Heart right ventricle (tissue), 16 donors: ENCODE results near the gene BACH1. TPM values are rescaled to one million over a fixed set of nuclear protein-coding genes. Genes with fewer than 3 reads are reported as not detected.
"Not testable (repeated sequence)": the region's sequence is repeated elsewhere in the genome, so short reads cannot be mapped to it uniquely, and the experiment has no call there.

Experiments used
- ATAC-seq, 8 donors: fragments of 200-7000 bp; cut with Tn5 transposase; one replicate each; pipeline ENCODE4 v1.9.1; 2020; ENCODE audit warnings: mild to moderate bottlenecking in 8 of 8, moderate library complexity in 8 of 8, moderate number of reproducible peaks in 1 of 8
- DNase-seq, 2 donors: peaks; one replicate each; pipeline ENCODE4 v3.0.0-alpha.2; 2020
- H3K27ac ChIP-seq, 10 donors: fragments of 200-600 bp; sonication (generic) in 2 of 10; one replicate each; pipeline versions ENCODE4 v1.5.0 to v1.8.0; 2020 to 2022; ENCODE audit warnings: mild to moderate bottlenecking in 3 of 10
- H3K27me3 ChIP-seq, 7 donors: fragments of 200-600 bp; one replicate each; pipeline ENCODE4 v1.8.0; 2021 to 2022; ENCODE audit warnings: mild to moderate bottlenecking in 2 of 7
- H3K36me3 ChIP-seq, 9 donors: fragments of 200-600 bp; sonication (generic) in 1 of 9; one replicate each; pipeline versions ENCODE4 v1.5.0 to v1.8.0; 2020 to 2022; ENCODE audit warnings: mild to moderate bottlenecking in 2 of 9
- H3K4me1 ChIP-seq, 9 donors: fragments of 200-600 bp; sonication (generic) in 1 of 9; one replicate each; pipeline versions ENCODE4 v1.5.0 to v1.8.0; 2020 to 2022; ENCODE audit warnings: mild to moderate bottlenecking in 4 of 9
- H3K4me3 ChIP-seq, 10 donors: fragments of 200-600 bp; sonication (generic) in 2 of 10; one replicate each; pipeline versions ENCODE4 v1.5.0 to v1.8.0; 2020 to 2022; ENCODE audit warnings: mild to moderate bottlenecking in 7 of 10, moderate library complexity in 2 of 10
- H3K9me3 ChIP-seq, 11 donors: fragments of 200-600 bp in 10 of 11; sonication (generic) in 2 of 11; one replicate each; pipeline versions ENCODE4 v1.5.0 to v1.8.0; 2013 to 2022; ENCODE audit warnings: mild to moderate bottlenecking in 2 of 11, control low read depth in 1 of 11, moderate library complexity in 1 of 11
- WGBS, 2 donors: extraction: QIAGEN DNeasy Blood & Tissue Kit; methylation state at CpG; one replicate each; pipeline ENCODE4 v1.1.7; 2013; ENCODE audit warnings: inconsistent platforms in 1 of 2; 5-methylcytosine and 5-hydroxymethylcytosine counted together
- intact Hi-C, 10 donors: fragments of 100-400 bp; cut with DNase I; formaldehyde crosslinking; loops; one replicate each; pipeline versions ENCODE4 v1.11.1 to v1.14.2; 2022
- long read RNA-seq, 3 donors: library from polyadenylated mRNA; unstranded; transcript quantifications; one replicate each; pipeline ENCODE4 v2.0.0, GENCODE V29; 2020 to 2021
- polyA plus RNA-seq, 2 donors: library from polyadenylated mRNA; stranded (reverse); fragments of 200-250 nt; gene quantifications; one replicate each; pipeline ENCODE4 v1.2.3, GENCODE V29; 2013
- total RNA-seq, 10 donors: library from RNA; stranded (reverse); fragmentation: NEBNext Ultra II Directional in 3 of 10; extraction: Animal tissue kit (Norgen Biotek cat#: 25700) in 3 of 10; gene quantifications; one replicate each; pipeline versions ENCODE4 v1.2.1 to v1.2.4, GENCODE V29; 2021 to 2023
- TF ChIP-seq, protein P1 (sequence below), 9 donors: fragments of 200-600 bp; sonication (generic) in 2 of 9; IDR thresholded peaks; one replicate each; pipeline versions ENCODE4 v1.5.0 to v1.8.0; 2021 to 2022; ENCODE audit warnings: antibody characterized with exemption in 9 of 9, mild to moderate bottlenecking in 5 of 9, moderate library complexity in 1 of 9
- donor health status: Arrhythmogenic right ventricular cardiomyopathy.
- donor health status: ischemic (EF 13 %, LVEDD 7.1; RV severe dilation, severe dysfunction).
- donor health status: healthy with polysubstance abuse.
- donor health status: DM: no; HTN: yes; CAD: no.
- donor health status: DM: no; HTN: no; CAD: no.
- donor health status: ischemic (EF 25% LVEDD 6.9; RV normal size, moderate dysfunction).
- donor health status: ischemic (EF 25% LVEDD 5.7; RV mildly dilated, moderate dysfunction).
- donor health status: healthy.
- donor health status: DM: yes; HTN: yes; CAD: no.
- donor health status: Ischemic cardiomyopathy.
- donor health status: ischemic (EF 35%, LVEDD 5.7; RV mildly dilated, moderate dysfunction).
- donor health status: nonischemic (EF 11% LVEDD 7.7; RV severe dilation, severe dysfunction).
- donor health status: DM: yes; HTN: yes; CAD: no.
- donor health status: PGD.
- donor health status: ischemic (EF 29% LVEDD 5.4; RV normal size, mild dysfunction).
- donor health status: nonischemic (EF 23%, LVEDD 6.1; RV moderate dilation, normal function).

The BACH1 gene
- total RNA-seq (10 to 100 TPM; 29.4 to 78.7 (median 51.3) TPM), polyA plus RNA-seq (1 to 10 TPM; 2.7 to 9.2 TPM)
- long read RNA-seq, donor 1, full-length matches to known transcripts = 5 of 14 reads
- long read RNA-seq, donor 1, partial matches to known transcripts = 1 of 14 reads
- long read RNA-seq, donor 1, other reads (novel, unspliced or antisense) = 8 of 14 reads
- long read RNA-seq, donor 2, full-length matches to known transcripts = 8 of 21 reads
- long read RNA-seq, donor 2, partial matches to known transcripts = 4 of 21 reads
- long read RNA-seq, donor 2, other reads (novel, unspliced or antisense) = 9 of 21 reads
- long read RNA-seq, donor 3, full-length matches to known transcripts = 4 of 35 reads
- long read RNA-seq, donor 3, partial matches to known transcripts = 6 of 35 reads
- long read RNA-seq, donor 3, other reads (novel, unspliced or antisense) = 25 of 35 reads

DNA sequence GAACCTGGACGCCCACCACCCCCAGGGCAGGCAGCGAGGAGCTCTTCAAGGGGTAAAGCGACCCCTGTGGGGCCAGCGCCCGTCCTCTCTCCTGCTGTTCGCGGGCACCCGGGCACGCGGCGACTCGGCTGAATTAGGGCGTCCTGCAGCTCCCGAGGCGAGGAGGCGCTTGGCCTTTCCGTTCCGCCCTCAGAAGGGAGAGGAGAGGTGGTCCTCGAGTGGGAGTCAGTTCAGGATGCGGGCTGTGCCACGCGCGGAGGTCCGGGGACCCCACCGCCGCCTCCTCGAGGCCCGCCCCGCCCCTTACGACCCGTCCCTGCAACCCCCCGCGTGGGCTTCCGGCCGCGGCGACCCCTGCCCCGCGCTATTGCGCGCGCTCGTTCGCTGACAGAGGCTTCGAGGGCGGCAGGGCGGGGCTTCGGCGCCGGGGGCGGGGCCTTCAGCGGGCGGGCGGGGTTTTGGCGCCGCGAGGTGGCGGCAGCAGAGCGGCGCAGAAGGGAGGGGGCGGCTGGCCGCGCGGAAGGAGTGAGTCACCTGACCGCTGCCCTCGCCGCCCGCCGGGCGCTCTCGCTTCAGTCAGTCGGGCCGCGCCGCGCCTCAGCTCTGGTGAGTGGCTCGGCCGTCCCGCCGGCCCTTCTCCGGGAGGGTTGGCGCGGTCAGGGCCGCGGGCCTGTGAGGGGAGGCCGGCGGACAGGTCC is at the start of gene BACH1:
TSS of gene BACH1 (plus strand) at position 575 of the 698 bp plus-strand sequence. CDS start 22,359 bp downstream, outside the sequence.
- Histone ChIP-seq H3K4me3 (peak within 1 kb of the TSS; percentile 51 to 88 (median 79)), H3K4me1 (peaks cover 4 to 69% (median 40%) of the 10 kb centered on the region in 9 donors), H3K9me3 (peaks cover 0 to 7% (median 0%) of the 10 kb centered on the region in 11 donors), H3K27me3 (no peaks in the 10 kb centered on the region), H3K27ac (peak within 1 kb of the TSS; percentile 86 to 99 (median 95)), H3K36me3 (no peaks in the 10 kb centered on the region)
- WGBS, 2 donors = 4% methylated on average over 63 to 86 of the region's 87 CpGs
- DNase-seq (peak; percentile 87 to 92), ATAC-seq (peak; percentile 87 to 95 (median 94))
- TF ChIP-seq, protein P1, sequence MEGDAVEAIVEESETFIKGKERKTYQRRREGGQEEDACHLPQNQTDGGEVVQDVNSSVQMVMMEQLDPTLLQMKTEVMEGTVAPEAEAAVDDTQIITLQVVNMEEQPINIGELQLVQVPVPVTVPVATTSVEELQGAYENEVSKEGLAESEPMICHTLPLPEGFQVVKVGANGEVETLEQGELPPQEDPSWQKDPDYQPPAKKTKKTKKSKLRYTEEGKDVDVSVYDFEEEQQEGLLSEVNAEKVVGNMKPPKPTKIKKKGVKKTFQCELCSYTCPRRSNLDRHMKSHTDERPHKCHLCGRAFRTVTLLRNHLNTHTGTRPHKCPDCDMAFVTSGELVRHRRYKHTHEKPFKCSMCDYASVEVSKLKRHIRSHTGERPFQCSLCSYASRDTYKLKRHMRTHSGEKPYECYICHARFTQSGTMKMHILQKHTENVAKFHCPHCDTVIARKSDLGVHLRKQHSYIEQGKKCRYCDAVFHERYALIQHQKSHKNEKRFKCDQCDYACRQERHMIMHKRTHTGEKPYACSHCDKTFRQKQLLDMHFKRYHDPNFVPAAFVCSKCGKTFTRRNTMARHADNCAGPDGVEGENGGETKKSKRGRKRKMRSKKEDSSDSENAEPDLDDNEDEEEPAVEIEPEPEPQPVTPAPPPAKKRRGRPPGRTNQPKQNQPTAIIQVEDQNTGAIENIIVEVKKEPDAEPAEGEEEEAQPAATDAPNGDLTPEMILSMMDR (IDR thresholded peaks at IDR 0.05) = peak in 8 of 9 donors; percentile 34 to 73 (median 56)
- intact Hi-C loops = loop anchor here in 6 of 10 donors (5.0 to 10.0 kb wide), 5 partner anchors 114 to 211 kb away; no protein-coding TSS in a partner anchor

DNA sequence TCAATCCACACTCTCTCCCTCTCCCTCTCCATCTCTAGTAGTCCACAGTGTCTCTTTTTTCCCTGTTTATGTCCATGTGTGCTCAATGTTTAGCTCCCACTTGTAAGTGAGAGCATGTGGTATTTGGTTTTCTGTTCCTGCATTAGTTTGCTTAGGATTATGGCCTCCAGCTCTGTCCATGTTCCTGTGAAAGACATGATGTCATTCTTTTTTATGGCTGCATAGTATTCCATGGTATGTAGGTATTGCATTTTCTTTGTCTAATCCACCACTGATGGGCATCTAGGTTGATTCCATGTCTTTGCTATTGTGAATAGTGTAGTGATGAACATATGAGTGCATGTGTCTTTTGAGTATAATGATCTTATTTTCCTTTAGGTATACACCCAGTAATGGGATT is 49.4 kb upstream of the BACH1 start:
- H3K27ac ChIP-seq, H3K36me3 ChIP-seq, intact Hi-C loops, H3K4me3 ChIP-seq, H3K27me3 ChIP-seq, ATAC-seq, DNase-seq: not testable (repeated sequence)
- H3K4me1 ChIP-seq = peaks cover 0 to 35% (median 0%) of the 10 kb centered on the region in 9 donors
- peaks cover 0 to 19% (median 10%) of the 10 kb centered on the region in 11 donors for H3K9me3 ChIP-seq

DNA sequence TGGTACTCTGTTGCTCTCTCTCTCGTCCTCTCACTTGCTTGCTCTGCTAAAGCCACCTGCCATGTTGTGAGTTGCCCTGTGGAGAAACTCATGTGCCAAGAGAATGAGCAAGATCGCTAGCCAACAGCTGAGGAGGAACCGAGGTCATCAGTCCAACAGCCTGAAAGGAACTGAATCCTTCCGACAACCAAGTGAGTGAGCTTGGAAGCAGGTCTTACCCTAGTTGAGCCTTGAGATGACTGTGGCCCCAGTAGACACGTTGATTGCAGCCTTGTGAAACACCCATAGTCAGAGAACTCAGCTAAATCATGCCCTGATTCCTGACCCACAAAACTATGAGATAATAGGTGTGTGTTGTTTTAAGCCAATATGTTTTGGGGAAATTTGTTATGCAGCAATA is 48.1 kb upstream of the BACH1 start:
- no peaks in the 10 kb centered on the region for H3K27me3 ChIP-seq
- ATAC-seq (no peak), DNase-seq (no peak)
- H3K4me1 ChIP-seq = peaks cover 0 to 23% (median 0%) of the 10 kb centered on the region in 9 donors
- H3K36me3 ChIP-seq = no peaks in the 10 kb centered on the region
- TF ChIP-seq, protein P1 (IDR thresholded peaks at IDR 0.05) = no peak
- H3K27ac ChIP-seq = no peak overlapping the region
- H3K9me3 ChIP-seq = peaks cover 0 to 27% (median 15%) of the 10 kb centered on the region in 11 donors
- 86 to 90% methylated on average over 5 of the region's 5 CpGs for WGBS, 2 donors
- intact Hi-C loops = no loop called here
- no peak overlapping the region for H3K4me3 ChIP-seq

DNA sequence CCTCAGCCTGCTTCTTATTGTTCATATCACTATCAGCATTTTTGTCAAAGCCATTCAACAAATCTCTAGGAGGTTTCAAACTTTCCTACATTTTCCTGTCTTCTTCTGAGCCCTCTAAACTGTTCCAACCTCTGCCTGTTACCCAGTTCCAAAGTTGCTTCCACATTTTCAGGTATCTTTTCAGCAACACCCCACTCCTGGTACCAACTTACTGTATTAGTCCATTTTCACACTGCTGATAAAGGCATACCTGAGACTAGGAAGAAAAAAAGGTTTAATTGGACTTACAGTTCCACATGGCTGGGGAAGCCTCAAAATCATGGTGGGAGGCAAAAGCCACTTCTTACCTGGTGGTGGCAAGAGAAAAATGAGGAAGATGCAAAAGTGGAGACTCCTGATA is 44.9 kb upstream of the BACH1 start:
- H3K4me3 ChIP-seq, intact Hi-C loops, ATAC-seq, H3K27me3 ChIP-seq, H3K27ac ChIP-seq, DNase-seq, H3K36me3 ChIP-seq: not testable (repeated sequence)
- Histone ChIP-seq H3K9me3 (peaks cover 0 to 27% (median 15%) of the 10 kb centered on the region in 11 donors), H3K4me1 (peaks cover 0 to 34% (median 3%) of the 10 kb centered on the region in 9 donors)

DNA sequence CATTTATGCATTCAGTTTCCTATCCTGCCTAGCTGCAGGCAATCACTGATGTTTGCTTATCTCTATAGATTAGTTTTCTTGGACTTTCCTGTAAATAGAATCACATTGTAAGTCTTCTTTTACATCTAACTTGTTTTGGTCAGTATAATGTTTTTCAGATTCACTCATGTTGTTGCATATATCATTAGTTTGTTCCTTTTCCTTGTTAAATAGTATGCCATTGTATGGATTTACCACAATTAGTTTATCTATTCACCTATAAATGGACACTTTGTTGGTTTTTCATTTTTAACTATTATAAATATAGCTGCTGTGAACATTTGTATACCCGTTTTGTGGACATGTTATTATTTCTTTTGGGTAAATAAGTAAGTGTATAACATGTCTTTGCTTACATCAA is 44.2 kb upstream of the BACH1 start:
- Histone ChIP-seq H3K9me3 (peaks cover 0 to 27% (median 15%) of the 10 kb centered on the region in 11 donors), H3K4me1 (peaks cover 0 to 37% (median 6%) of the 10 kb centered on the region in 9 donors), H3K27me3 (no peaks in the 10 kb centered on the region), H3K36me3 (no peaks in the 10 kb centered on the region), H3K27ac (no peak overlapping the region), H3K4me3 (no peak overlapping the region)
- intact Hi-C loops = no loop called here
- ATAC-seq (no peak), DNase-seq (no peak)
- 90 to 93% methylated on average over 1 of the region's 1 CpG for WGBS, 2 donors
- TF ChIP-seq, protein P1 (IDR thresholded peaks at IDR 0.05) = no peak
